Testis (tissue), 2 donors: ENCODE results near the gene NELL1.

Experiments
- POLR2A ChIP-seq: fragments of 450-650 bp; IDR thresholded peaks from one replicate; pipeline ENCODE4 v1.6.1; 2017; ENCODE audit warnings: antibody characterized with exemption, mild to moderate bottlenecking, moderate library complexity
- TF ChIP-seq, protein P1 (sequence below), 3 experiments: fragments of 450-650 bp in 2 of 3; fragments of 200-600 bp in 1 of 3; sonication (generic) in 1 of 3; IDR thresholded peaks; one replicate each; pipeline ENCODE4 v1.5.1; 2016 to 2019; ENCODE audit warnings: antibody characterized with exemption in 3 of 3, mild to moderate bottlenecking in 2 of 3, moderate library complexity in 1 of 3

DNA sequence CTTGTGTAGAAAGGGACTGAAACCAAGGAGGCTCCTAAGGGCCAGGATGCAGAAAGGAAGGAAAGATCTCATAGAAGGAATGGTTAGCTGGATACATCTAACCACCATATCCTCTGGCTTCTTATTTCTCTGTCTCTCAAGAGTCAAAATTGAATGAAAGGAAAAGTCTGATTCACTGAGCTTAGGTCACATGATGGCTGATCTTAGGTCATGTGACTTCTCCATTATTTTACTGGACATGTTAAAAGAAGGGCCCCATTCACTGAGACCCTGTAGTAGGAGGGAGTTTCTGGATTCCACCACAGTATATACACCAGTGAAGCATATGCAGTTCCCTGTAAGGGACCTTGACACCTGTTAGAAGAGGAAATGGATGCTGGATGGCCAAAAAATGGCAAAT is 516.6 kb downstream of the NELL1 start:
- TF ChIP-seq, protein P1, sequence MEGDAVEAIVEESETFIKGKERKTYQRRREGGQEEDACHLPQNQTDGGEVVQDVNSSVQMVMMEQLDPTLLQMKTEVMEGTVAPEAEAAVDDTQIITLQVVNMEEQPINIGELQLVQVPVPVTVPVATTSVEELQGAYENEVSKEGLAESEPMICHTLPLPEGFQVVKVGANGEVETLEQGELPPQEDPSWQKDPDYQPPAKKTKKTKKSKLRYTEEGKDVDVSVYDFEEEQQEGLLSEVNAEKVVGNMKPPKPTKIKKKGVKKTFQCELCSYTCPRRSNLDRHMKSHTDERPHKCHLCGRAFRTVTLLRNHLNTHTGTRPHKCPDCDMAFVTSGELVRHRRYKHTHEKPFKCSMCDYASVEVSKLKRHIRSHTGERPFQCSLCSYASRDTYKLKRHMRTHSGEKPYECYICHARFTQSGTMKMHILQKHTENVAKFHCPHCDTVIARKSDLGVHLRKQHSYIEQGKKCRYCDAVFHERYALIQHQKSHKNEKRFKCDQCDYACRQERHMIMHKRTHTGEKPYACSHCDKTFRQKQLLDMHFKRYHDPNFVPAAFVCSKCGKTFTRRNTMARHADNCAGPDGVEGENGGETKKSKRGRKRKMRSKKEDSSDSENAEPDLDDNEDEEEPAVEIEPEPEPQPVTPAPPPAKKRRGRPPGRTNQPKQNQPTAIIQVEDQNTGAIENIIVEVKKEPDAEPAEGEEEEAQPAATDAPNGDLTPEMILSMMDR (IDR thresholded peaks at IDR 0.05): no peak
- TF ChIP-seq POLR2A: no peak
